Amniotic epithelial cell (primary cell): Measurements from ENCODE around the gene OR11H7.
"Not testable (repeated sequence)": the region's sequence is repeated elsewhere in the genome, so short reads cannot be mapped to it uniquely, and the experiment has no call there.

Experiments used
- DNase-seq: peaks from one replicate; pipeline ENCODE4 v3.0.0-alpha.2; 2010; ENCODE audit warnings: low read depth

Gene OR11H7

DNA sequence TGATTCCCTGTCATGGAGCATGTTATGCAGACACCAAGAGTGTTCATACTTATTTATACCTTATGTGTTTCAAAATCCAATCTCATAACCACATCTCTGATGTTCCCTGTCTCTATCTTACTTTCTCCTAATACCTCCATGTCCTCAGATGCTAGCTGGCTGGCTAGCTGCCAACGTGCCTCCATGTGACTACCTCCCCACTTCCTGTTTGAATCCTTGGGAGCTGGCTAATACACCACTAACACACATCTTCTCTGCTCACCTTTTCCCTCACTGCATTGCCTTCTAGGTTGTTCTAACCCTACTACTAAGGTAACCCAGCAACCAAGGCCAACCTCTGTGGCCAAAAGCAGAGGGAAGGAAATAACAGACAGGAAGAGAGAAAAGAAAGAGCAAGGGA lies 49.6 kb downstream of the OR11H7 start:
- peak; percentile 57 for DNase-seq

GRCh38 chr14:20280265-20280664 lies 51.5 kb downstream of the OR11H7 start:
- DNase-seq, result not testable (repeated sequence)
